Motor neuron (in vitro differentiated cells): ENCODE measurements around the gene RAPGEF1. TPM values are rescaled to one million over a fixed set of nuclear protein-coding genes. Genes with fewer than 3 reads are reported as not detected.

Source experiments
- ATAC-seq, 8 experiments: fragments of 200-7000 bp; cut with Tn5 transposase; replicated peaks in 6 of 8; 2 replicates each; pipeline ENCODE4 v1.8.0; 2021; ENCODE audit warnings: mild to moderate bottlenecking in 8 of 8, moderate library complexity in 8 of 8
- H3K27ac ChIP-seq, 2 donors: fragments of 250-450 bp; sonication (Bioruptor Pico); 2 replicates each; pipeline ENCODE4 v1.9.0; 2021; ENCODE audit warnings: antibody characterized with exemption in 2 of 2, mild to moderate bottlenecking in 2 of 2, moderate library complexity in 1 of 2
- H3K4me1 ChIP-seq, 2 donors: fragments of 250-450 bp; sonication (Bioruptor Pico); replicated peaks in 1 of 2; 2 replicates each; pipeline ENCODE4 v1.6.1; 2021; ENCODE audit warnings: antibody characterized with exemption in 2 of 2, mild to moderate bottlenecking in 2 of 2, moderate library complexity in 1 of 2
- H3K4me3 ChIP-seq, 5 donors: fragments of 250-450 bp; sonication (Bioruptor Pico); 2 replicates each; pipeline ENCODE4 v1.9.0; 2021; ENCODE audit warnings: antibody characterized with exemption in 5 of 5, mild to moderate bottlenecking in 5 of 5, moderate library complexity in 4 of 5
- WGBS, 10 experiments: fragments of 450-650 bp; shearing (Covaris generic); methylation state at CpG; one replicate each; pipeline ENCODE4 v1.0.0; 2022; 5-methylcytosine and 5-hydroxymethylcytosine counted together
- in situ Hi-C, 9 experiments: fragments of 400-800 bp; cut with MboI; loops; one replicate each; pipeline ENCODE4 v1.15.0; 2021; ENCODE audit warnings: low sequenced_read_pairs in 9 of 9, low pct_unique_long_range_greater_than_20kb in 2 of 9; ENCODE audit not compliant: unreplicated experiment in 9 of 9
- total RNA-seq, 8 experiments: library from RNA; unstranded; fragments of 300-600 nt; gene quantifications; 2 replicates each; pipeline versions ENCODE4 v1.2.3 to v1.2.4, GENCODE V29; 2022

RAPGEF1 gene
- total RNA-seq, 8 experiments from 2014 or later, result 15.4 to 42.0 (median 24.9) TPM

DNA sequence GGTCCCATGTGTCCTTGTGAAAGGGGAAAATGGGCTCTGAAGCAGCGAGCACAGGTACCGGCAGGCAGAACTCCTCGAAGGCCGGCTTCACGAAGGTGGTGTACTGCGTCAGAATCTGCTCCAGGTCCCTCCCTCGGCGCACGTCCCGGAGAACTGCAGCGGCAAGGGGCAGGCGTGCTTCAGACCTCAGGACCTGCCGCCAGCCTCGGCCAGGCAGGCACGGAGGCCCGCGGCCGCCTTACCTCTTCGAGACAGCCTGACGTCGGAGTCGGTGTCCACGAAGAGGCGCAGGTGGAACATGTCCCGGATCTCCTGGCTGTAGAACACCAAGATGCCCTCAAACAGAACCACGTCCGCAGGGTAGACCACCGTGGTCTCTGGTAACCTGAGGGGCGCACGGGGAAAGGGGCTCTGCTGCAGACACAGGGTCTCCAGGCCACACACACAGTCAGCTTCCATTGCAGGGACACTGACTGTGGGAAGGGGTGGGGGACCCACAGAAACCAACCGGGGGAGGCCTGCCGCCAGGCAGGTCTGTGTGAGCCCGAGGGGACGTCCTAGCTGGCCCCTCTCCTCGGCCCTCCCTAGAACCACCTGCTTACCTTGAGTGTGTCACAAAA, 210.9 kb downstream of the RAPGEF1 start:
- Histone ChIP-seq H3K4me3 (no peak overlapping the region), H3K27ac (no peak overlapping the region), H3K4me1 (peaks cover 2 to 8% of the 10 kb centered on the region in 2 donors)
- no peak for ATAC-seq
- in situ Hi-C loops, result no loop called here
- WGBS, 10 experiments, result 88 to 100% (median 93%) methylated on average over 1 to 6 of the region's 35 CpGs; no CpG with 5 or more reads in 5 of the 10 experiments

DNA sequence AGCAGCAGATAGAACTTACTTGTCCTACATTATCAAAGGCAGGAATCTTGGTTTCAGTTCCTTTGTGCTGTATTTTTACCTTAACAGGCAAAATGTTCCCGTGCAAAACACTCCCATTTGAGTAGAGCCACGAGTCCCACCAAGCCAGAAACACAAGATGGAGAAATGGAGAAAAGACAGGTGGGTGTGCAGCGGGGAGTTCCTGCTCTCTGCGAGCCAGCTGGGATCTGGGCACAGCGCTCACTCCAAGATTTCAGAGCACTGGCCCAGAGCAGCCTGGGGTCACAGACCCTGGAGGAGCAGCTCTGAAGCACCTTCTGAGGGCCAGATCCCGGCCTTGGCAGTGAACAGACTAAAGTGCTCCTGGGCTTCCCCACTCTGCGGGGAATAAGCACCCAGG, 211.7 kb downstream of the RAPGEF1 start:
- peaks cover 2 to 8% of the 10 kb centered on the region in 2 donors for H3K4me1 ChIP-seq
- no peak overlapping the region for H3K27ac ChIP-seq
- H3K4me3 ChIP-seq, result no peak overlapping the region
- WGBS, 10 experiments, result 50 to 100% (median 98%) methylated on average over 1 to 5 of the region's 7 CpGs; no CpG with 5 or more reads in 2 of the 10 experiments
- in situ Hi-C loops, result no loop called here
- ATAC-seq, result no peak

Other genes starting within 250 kb of the RAPGEF1 start
- 10 to 100 TPM in 7 of 8 experiments, 1 to 10 TPM in 1; 10.0 to 39.8 (median 26.0) TPM for gene POMT1, start 237.2 kb downstream of the RAPGEF1 start, total RNA-seq
- 10 to 100 TPM; 12.7 to 28.2 (median 18.4) TPM for gene UCK1, start 208.8 kb downstream of the RAPGEF1 start, total RNA-seq
- under 1 TPM in 1 of 8 experiments, not detected in 7; 0.29 TPM for gene PRRT1B, start 194.6 kb downstream of the RAPGEF1 start, total RNA-seq